BLaER1 treated with 17β-estradiol and CSF1 and Interleukin-3, amounts not matched to agents 10 nM and 100 nM (cell line): Measurements from ENCODE around the gene HPS1.

Experiments used
- H3K27ac ChIP-seq, 11 experiments: shearing (Covaris generic); formaldehyde crosslinking; 2 replicates each; pipeline ENCODE4 v1.8.1; 2022
- H3K27me3 ChIP-seq, 11 experiments: shearing (Covaris generic); formaldehyde crosslinking; 2 replicates each; pipeline ENCODE4 v1.8.1; 2022
- H3K36me3 ChIP-seq, 11 experiments: shearing (Covaris generic); formaldehyde crosslinking; 2 replicates each; pipeline ENCODE4 v1.8.1; 2022
- H3K4me1 ChIP-seq, 10 experiments: shearing (Covaris generic); formaldehyde crosslinking; 2 replicates each; pipeline ENCODE4 v1.8.1; 2022
- H3K4me2 ChIP-seq, 11 experiments: shearing (Covaris generic); formaldehyde crosslinking; 2 replicates each; pipeline ENCODE4 v1.8.1; 2022
- H3K4me3 ChIP-seq, 10 experiments: shearing (Covaris generic); formaldehyde crosslinking; 2 replicates each; pipeline ENCODE4 v1.8.1; 2022
- H3K9ac ChIP-seq, 11 experiments: shearing (Covaris generic); formaldehyde crosslinking; 2 replicates each; pipeline ENCODE4 v1.8.1; 2022
- H3K9me3 ChIP-seq, 11 experiments: shearing (Covaris generic); formaldehyde crosslinking; replicated peaks in 1 of 11; 2 replicates each; pipeline ENCODE4 v1.8.1; 2022
- H4K20me1 ChIP-seq, 11 experiments: shearing (Covaris generic); formaldehyde crosslinking; 2 replicates each; pipeline ENCODE4 v1.8.1; 2022
- Cebpa-rat ChIP-seq, 11 experiments: shearing (Covaris generic); IDR thresholded peaks; 2 replicates each; pipeline ENCODE4 v1.8.1; 2022

Gene HPS1

DNA sequence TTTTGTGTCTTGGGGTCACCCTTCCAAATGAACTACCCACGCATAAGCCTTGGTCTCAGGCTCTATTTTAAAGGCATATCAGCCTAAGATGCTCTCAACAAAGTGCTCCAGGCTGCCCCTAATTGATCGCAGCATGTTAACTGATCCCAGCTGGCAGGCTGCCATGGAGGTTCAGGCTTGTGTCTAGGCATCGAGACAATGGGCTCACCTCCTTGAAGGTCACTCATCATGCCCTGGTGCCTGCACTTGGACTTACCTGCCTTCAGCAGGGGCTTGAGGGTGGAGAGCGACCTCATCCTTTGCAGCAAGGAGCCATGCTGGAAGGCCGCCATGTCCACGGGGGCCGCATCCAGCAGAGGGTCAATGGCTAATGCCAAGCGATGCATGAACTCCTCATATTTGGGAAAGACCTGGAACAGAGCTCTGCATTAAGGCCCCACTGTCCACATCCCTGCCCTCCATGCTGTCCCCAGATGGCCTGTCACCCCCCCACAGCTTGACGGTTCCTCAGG lies 49.6 kb downstream of the HPS1 start:
- H3K9ac ChIP-seq = no peak overlapping the region
- no peak overlapping the region for H3K27ac ChIP-seq
- H3K4me2 ChIP-seq = no peak overlapping the region
- no peak for TF ChIP-seq Cebpa-rat (IDR thresholded peaks at IDR 0.05)
- H3K4me3 ChIP-seq = no peak overlapping the region
- peaks cover 9 to 20% (median 15%) of the 10 kb centered on the region in 11 experiments; a peak in 17 of 22 replicates for H3K27me3 ChIP-seq
- H4K20me1 ChIP-seq = peaks cover 0 to 22% (median 0%) of the 10 kb centered on the region in 11 experiments; a peak in 7 of 22 replicates
- no peaks in the 10 kb centered on the region for H3K9me3 ChIP-seq
- peaks cover 22 to 47% (median 42%) of the 10 kb centered on the region in 10 experiments for H3K4me1 ChIP-seq
- no peaks in the 10 kb centered on the region; a peak in 1 of 22 replicates for H3K36me3 ChIP-seq

DNA sequence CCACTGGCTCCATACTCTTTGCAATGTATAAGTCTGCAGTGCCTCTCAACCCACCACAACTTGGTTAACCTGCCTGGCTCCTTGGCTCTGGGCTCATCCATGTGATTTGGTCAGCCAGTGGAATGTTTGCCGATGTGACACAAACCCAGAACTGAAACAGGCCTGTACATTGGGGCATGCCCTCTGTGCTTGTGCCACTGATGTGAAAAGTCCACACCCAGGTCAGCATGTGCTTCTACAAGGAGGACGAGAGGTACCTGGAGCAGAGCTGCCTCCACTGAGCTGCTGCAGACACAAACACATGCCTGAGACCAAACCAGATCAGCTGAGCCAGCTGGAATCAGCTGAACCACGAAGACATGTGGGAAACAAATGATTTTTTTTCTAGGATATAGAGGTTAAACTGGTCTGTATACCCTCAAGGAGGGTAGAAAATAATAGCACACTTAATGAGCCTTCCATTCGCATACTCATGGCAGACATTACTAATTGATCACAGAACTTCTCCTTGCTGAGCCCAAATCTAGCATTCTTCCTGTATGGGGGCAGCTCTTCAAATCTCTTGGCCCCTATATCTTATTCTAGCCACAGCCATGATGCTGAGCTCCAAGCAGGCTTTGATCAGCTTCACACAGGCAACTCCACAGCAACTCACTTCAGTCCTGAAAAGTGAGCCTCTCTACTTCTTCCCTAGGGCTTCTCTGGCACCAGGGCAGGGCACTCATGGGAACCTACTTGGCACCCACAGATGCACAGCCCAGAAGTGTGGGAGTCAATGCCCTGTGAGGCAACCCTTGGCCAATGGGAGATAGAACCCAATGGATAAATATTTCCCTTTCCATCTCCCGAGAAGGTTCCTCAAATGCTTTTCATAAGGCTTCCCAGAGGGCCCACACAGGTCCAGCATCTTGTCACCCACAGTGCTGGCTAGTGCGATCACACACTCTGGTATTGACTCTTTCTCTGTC lies 50.4 kb downstream of the HPS1 start:
- Histone ChIP-seq H3K9me3 (no peaks in the 10 kb centered on the region), H3K27ac (no peak overlapping the region), H3K9ac (no peak overlapping the region), H3K4me2 (peak overlapping the region in 8 of 11 experiments; percentile 86 to 94 (median 89); a peak in 17 of 22 replicates), H3K4me3 (no peak overlapping the region), H3K4me1 (peaks cover 30 to 55% (median 49%) of the 10 kb centered on the region in 10 experiments), H3K36me3 (no peaks in the 10 kb centered on the region; a peak in 1 of 22 replicates), H4K20me1 (peaks cover 0 to 26% (median 0%) of the 10 kb centered on the region in 11 experiments; a peak in 7 of 22 replicates), H3K27me3 (peaks cover 9 to 20% (median 16%) of the 10 kb centered on the region in 11 experiments; a peak in 17 of 22 replicates)
- no peak for TF ChIP-seq Cebpa-rat (IDR thresholded peaks at IDR 0.05)

DNA sequence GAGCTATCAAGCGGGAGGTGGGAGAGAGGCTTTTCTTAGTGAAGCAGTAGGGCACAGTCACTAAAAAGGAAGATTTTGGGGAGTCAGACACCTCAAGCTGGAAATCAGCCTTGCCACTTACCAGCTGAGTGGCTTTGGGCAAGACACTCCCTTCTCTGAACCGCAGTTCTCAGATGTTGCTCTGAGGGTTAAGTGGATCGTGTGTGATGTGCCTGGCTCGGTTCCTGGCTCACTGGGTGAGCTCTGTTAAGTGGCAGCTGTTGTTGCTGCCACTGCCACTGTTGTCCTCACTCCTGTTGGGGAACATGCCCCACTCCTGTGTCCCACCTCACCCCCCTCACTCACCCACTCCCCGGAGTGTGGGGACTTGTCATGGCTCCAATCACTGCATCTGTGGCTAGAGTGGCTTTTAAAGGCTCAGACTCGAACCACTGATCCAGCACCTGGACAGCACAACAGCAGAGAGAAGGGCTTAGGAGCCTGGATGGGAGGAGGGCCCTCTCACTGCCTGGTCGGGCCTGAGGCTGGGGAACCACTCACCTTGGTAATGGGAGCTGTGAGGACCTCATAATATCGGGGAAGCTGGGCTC lies 51.8 kb downstream of the HPS1 start:
- Histone ChIP-seq H3K9ac (peak overlapping the region in 9 of 11 experiments; percentile 1 to 60 (median 36); a peak in 15 of 22 replicates), H4K20me1 (peaks cover 0 to 31% (median 0%) of the 10 kb centered on the region in 11 experiments; a peak in 7 of 22 replicates), H3K27ac (peak overlapping the region in 9 of 11 experiments; percentile 3 to 57 (median 43); a peak in 12 of 22 replicates), H3K4me1 (peaks cover 44 to 69% (median 64%) of the 10 kb centered on the region in 10 experiments), H3K4me2 (peak overlapping the region; percentile 62 to 96 (median 89)), H3K27me3 (peaks cover 9 to 20% (median 16%) of the 10 kb centered on the region in 11 experiments; a peak in 17 of 22 replicates), H3K36me3 (no peaks in the 10 kb centered on the region; a peak in 1 of 22 replicates), H3K9me3 (no peaks in the 10 kb centered on the region), H3K4me3 (peak overlapping the region in 3 of 10 experiments; percentile 9 to 30 (median 28); a peak in 3 of 20 replicates)
- TF ChIP-seq Cebpa-rat (IDR thresholded peaks at IDR 0.05) = no peak

DNA sequence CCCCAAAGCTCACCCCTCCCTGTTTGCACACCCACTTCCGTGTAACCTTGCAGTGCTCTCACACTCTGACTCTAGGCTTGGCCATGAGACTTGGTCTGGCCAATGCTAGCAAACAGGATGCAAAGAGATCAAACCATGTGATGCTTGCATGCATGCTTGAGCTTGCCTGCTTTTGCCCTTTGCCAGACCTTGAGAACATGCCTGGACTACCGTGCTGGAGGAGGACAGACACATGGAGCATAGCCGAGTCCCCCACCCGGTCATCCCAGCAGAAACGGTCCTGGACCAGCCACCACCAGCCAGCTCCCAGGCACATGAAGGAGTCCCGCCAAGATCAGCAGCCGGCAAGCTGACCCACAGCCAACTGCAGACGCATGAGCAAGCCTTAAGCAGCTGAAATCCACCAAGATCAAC lies 55.1 kb downstream of the HPS1 start:
- H3K9ac ChIP-seq = no peak overlapping the region; a peak in 2 of 22 replicates
- no peaks in the 10 kb centered on the region for H3K9me3 ChIP-seq
- peaks cover 9 to 20% (median 16%) of the 10 kb centered on the region in 11 experiments; a peak in 17 of 22 replicates for H3K27me3 ChIP-seq
- no peak overlapping the region; a peak in 1 of 20 replicates for H3K4me3 ChIP-seq
- peak overlapping the region in 5 of 11 experiments; percentile 37 to 61 (median 39); a peak in 8 of 22 replicates for H3K27ac ChIP-seq
- H3K36me3 ChIP-seq = peaks cover 0 to 5% (median 0%) of the 10 kb centered on the region in 11 experiments; a peak in 1 of 22 replicates
- peak overlapping the region; percentile 86 to 96 (median 89) for H3K4me2 ChIP-seq
- H4K20me1 ChIP-seq = peaks cover 0 to 31% (median 3%) of the 10 kb centered on the region in 11 experiments; a peak in 7 of 22 replicates
- no peak for TF ChIP-seq Cebpa-rat (IDR thresholded peaks at IDR 0.05)
- H3K4me1 ChIP-seq = peaks cover 67 to 95% (median 79%) of the 10 kb centered on the region in 10 experiments

DNA sequence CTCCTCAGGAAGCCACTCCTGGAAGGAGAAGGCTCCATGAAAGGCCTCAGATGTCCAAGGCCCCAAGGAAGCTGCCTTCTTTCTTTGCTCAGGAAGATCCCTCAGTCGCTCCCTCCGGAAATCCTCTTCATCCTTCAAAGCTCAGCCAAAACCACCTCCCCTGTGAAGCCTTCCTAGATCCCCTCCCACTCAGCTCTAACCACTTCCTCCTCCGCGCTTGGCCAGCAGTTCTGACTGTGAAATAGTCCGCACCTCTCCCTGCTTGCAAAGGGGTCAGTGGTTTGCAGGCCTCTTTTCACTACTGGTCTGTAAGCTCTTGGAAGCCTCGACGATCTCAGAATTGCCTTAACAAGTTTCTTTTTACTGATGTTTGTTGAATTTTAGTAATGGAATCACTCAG lies 55.7 kb downstream of the HPS1 start:
- TF ChIP-seq Cebpa-rat (IDR thresholded peaks at IDR 0.05) = no peak
- Histone ChIP-seq H3K4me3 (peak overlapping the region in 8 of 10 experiments; percentile 6 to 53 (median 38); a peak in 11 of 20 replicates), H4K20me1 (peaks cover 0 to 31% (median 3%) of the 10 kb centered on the region in 11 experiments; a peak in 7 of 22 replicates), H3K9ac (peak overlapping the region in 6 of 11 experiments; percentile 3 to 39 (median 16); a peak in 7 of 22 replicates), H3K9me3 (no peaks in the 10 kb centered on the region), H3K36me3 (peaks cover 0 to 5% (median 0%) of the 10 kb centered on the region in 11 experiments; a peak in 1 of 22 replicates), H3K4me2 (peak overlapping the region; percentile 86 to 96 (median 89)), H3K27ac (peak overlapping the region in 8 of 11 experiments; percentile 1 to 61 (median 38); a peak in 11 of 22 replicates), H3K4me1 (peaks cover 67 to 95% (median 79%) of the 10 kb centered on the region in 10 experiments), H3K27me3 (peaks cover 9 to 20% (median 16%) of the 10 kb centered on the region in 11 experiments; a peak in 17 of 22 replicates)

DNA sequence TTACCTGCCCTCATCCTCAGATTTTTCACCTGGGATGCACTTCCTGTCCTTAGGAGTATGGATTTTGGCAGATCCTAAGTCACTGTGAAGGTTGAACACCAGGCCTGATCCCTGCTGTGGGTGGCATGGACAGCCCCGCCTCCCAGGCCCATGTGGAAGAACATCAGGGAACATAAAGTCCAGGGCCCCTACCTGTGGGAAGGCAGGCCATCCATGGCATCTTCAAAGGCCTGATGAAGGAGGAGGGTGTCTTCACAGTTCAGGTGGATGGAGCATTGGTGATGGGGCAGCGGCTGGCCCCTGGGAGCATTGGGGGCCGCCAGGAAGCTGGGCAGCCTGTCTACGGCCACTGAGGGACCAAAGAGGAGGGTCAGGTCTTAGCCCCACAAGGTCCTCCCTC lies 56.3 kb downstream of the HPS1 start:
- Histone ChIP-seq H3K4me2 (peak overlapping the region; percentile 86 to 96 (median 89)), H3K4me3 (peak overlapping the region in 7 of 10 experiments; percentile 23 to 53 (median 40); a peak in 10 of 20 replicates), H3K27me3 (peaks cover 9 to 20% (median 16%) of the 10 kb centered on the region in 11 experiments; a peak in 17 of 22 replicates), H3K9ac (peak overlapping the region in 6 of 11 experiments; percentile 3 to 39 (median 16); a peak in 8 of 22 replicates), H3K9me3 (no peaks in the 10 kb centered on the region), H3K36me3 (peaks cover 0 to 5% (median 0%) of the 10 kb centered on the region in 11 experiments; a peak in 1 of 22 replicates), H4K20me1 (peaks cover 0 to 29% (median 3%) of the 10 kb centered on the region in 11 experiments; a peak in 8 of 22 replicates), H3K4me1 (peaks cover 60 to 90% (median 74%) of the 10 kb centered on the region in 10 experiments), H3K27ac (peak overlapping the region in 8 of 11 experiments; percentile 1 to 61 (median 38); a peak in 11 of 22 replicates)
- no peak for TF ChIP-seq Cebpa-rat (IDR thresholded peaks at IDR 0.05)

DNA sequence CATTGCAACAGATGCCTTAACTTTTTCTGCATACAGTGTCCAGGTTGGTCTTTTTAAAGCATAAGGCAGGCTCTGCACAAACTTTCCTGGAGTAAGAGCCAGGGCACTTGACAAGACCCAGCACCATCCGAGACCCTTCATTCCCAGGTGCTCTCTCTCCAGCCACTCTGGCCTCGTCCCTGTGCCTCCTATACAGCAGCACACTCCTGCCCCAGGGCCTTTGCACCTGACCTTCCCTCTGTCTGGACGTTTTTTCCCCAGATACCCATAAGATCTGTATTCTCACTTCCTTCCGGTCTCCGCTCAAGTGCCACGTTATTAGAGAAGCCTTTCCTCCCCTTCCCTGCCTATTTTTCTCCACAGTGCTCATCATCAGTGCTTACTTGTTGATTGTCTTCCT lies 57.3 kb downstream of the HPS1 start:
- H3K36me3 ChIP-seq = peaks cover 0 to 5% (median 0%) of the 10 kb centered on the region in 11 experiments; a peak in 1 of 22 replicates
- no peaks in the 10 kb centered on the region for H3K9me3 ChIP-seq
- no peak for TF ChIP-seq Cebpa-rat (IDR thresholded peaks at IDR 0.05)
- peaks cover 9 to 20% (median 16%) of the 10 kb centered on the region in 11 experiments; a peak in 17 of 22 replicates for H3K27me3 ChIP-seq
- H3K4me3 ChIP-seq = no peak overlapping the region
- peaks cover 50 to 90% (median 70%) of the 10 kb centered on the region in 10 experiments for H3K4me1 ChIP-seq
- H4K20me1 ChIP-seq = peaks cover 0 to 20% (median 3%) of the 10 kb centered on the region in 11 experiments; a peak in 6 of 22 replicates
- no peak overlapping the region for H3K9ac ChIP-seq
- peak overlapping the region in 10 of 11 experiments; percentile 86 to 96 (median 90); a peak in 18 of 22 replicates for H3K4me2 ChIP-seq
- no peak overlapping the region for H3K27ac ChIP-seq
